ENCODE results near the gene BEND5. TPM values are rescaled to one million over a fixed set of nuclear protein-coding genes. Genes with fewer than 3 reads are reported as not detected.

BEND5 gene
- total and polyA plus RNA-seq, 10 of the 15 experiments (the other 5 are each of a cell fraction or from before 2014, with no cell fraction given) = 0.26 TPM; not detected in 9

DNA sequence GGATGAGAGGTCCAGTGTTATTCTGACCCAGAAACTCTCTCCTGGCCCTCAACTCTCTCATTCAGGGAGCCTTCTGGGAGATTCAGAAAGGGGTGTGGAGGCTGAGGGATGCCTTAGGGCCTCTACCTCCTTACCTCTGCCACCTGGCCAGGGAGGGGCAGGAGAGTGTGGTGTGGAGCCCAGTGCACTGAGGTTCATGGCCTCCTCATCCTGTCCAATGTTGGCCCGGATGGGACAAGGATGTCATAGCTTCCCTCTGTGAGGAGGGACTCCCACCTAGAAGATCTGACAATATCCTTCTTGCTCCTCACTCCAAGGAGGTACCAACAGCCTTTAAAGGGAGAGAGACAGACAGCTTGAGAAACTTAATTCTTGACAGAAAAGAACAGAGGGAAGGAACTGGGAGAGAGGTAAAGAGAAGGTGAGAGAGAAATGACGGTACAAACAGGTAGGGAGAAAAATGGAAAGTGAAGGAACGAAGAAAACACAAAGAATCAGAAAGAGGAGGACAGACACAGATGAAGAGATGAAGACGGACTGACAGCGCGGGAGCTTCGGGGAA, 779 bp downstream of the BEND5 start:
- H3K4me1 ChIP-seq (ENCODE audit: control insufficient read depth, insufficient read depth, low read length) = no peaks in the 10 kb centered on the region
- ChIA-PET SMC1A (ENCODE audit: uncharacterized antibody, unreplicated experiment) (no interaction called here), RAD21 (ENCODE audit: unreplicated experiment) (no interaction called here), CTCF (no interaction called here), POLR2A (no interaction called here)
- FAIRE-seq = no peak
- H3K27me3 ChIP-seq (replicated peaks in 1 of 2; ENCODE audit: control insufficient read depth in 2 of 2, insufficient read depth in 2 of 2, low read length in 1 of 2) = peaks cover 7 to 13% of the 10 kb centered on the region in 2 experiments
- no peaks in the 10 kb centered on the region for H3K79me2 ChIP-seq (ENCODE audit: control insufficient read depth, insufficient read depth, low read length)
- H3K9me3 ChIP-seq (replicated peaks; ENCODE audit: control insufficient read depth, insufficient read depth, low read length) = no peaks in the 10 kb centered on the region
- H3K27ac ChIP-seq (ENCODE audit: control insufficient read depth, insufficient read depth) = no peak overlapping the region
- 21% methylated on average over 7 of the region's 7 CpGs for WGBS (ENCODE audit: insufficient coverage, insufficient replicate concordance, low lambda C conversion rate, missing lambda C conversion rate)
- ATAC-seq = no peak
- no peak for DNase-seq (ENCODE audit: low read depth, low spot score)
- no peaks in the 10 kb centered on the region for H4K20me1 ChIP-seq (ENCODE audit: control insufficient read depth, insufficient read depth)
- no peak overlapping the region for H2AFZ ChIP-seq (ENCODE audit: control insufficient read depth, low read depth, low read length)
- no peak for TF ChIP-seq FOS (IDR thresholded peaks at IDR 0.05; ENCODE audit: borderline replicate concordance, extremely low read depth, insufficient read length)
- 0 out of 2 replicates have a peak, but pooled peaks have one; percentile 63 for TF ChIP-seq EZH2 (IDR thresholded peaks at IDR 0.05; ENCODE audit: borderline replicate concordance, control insufficient read depth, low read depth, low read length)
- H3K4me3 ChIP-seq = no peak overlapping the region
- no peaks in the 10 kb centered on the region for H3K36me3 ChIP-seq (ENCODE audit: control insufficient read depth in 2 of 2, insufficient read depth in 2 of 2, low read length in 1 of 2)
- intact Hi-C loops (cut with micrococcal nuclease; ENCODE audit: unreplicated experiment) = no loop called here
- no peak overlapping the region for H3K9ac ChIP-seq (ENCODE audit: control insufficient read depth, insufficient read depth, low read length)
- in situ Hi-C loops (cut with MboI) = no loop called here
- H3K4me2 ChIP-seq (ENCODE audit: control insufficient read depth, insufficient read depth) = no peak overlapping the region
- no TSS peak for BruUV-seq (replicated peaks)

DNA sequence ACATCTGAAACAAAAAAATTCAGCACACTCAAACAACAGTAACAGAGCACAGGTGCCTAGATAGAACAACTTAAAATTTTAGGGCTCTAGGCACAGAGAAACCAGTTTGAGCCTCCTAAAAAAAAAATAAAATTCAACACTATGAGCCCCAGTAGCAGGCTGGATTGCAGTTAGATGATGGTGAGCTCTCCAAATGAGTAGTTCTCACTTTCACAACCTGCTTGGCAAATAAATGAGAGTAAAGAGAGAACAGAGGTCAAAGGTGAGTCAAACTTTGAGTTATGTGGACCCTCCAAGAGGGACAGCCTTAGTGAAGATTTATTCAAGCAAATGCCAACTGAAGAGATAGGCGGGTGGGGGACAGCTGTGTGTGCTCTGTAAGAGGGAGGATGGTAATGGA, 3.6 kb downstream of the BEND5 start:
- RAD21 ChIA-PET (ENCODE audit: unreplicated experiment) = no interaction called here
- FAIRE-seq = no peak
- TF ChIP-seq BMI1 (IDR thresholded peaks at IDR 0.05; ENCODE audit: borderline replicate concordance) = no peak
- TF ChIP-seq, protein P1, sequence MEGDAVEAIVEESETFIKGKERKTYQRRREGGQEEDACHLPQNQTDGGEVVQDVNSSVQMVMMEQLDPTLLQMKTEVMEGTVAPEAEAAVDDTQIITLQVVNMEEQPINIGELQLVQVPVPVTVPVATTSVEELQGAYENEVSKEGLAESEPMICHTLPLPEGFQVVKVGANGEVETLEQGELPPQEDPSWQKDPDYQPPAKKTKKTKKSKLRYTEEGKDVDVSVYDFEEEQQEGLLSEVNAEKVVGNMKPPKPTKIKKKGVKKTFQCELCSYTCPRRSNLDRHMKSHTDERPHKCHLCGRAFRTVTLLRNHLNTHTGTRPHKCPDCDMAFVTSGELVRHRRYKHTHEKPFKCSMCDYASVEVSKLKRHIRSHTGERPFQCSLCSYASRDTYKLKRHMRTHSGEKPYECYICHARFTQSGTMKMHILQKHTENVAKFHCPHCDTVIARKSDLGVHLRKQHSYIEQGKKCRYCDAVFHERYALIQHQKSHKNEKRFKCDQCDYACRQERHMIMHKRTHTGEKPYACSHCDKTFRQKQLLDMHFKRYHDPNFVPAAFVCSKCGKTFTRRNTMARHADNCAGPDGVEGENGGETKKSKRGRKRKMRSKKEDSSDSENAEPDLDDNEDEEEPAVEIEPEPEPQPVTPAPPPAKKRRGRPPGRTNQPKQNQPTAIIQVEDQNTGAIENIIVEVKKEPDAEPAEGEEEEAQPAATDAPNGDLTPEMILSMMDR (IDR thresholded peaks at IDR 0.05 in 2 of 3, conservative IDR thresholded peaks at IDR 0.05 in 1 of 3; ENCODE audit: control insufficient read depth in 2 of 3, extremely low read depth in 1 of 3, insufficient read depth in 1 of 3, low read depth in 3 of 3, low read length in 3 of 3) = no peak
- TF ChIP-seq NFXL1 (IDR thresholded peaks at IDR 0.05; ENCODE audit: borderline replicate concordance) = no peak
- TF ChIP-seq RCOR1 (conservative IDR thresholded peaks at IDR 0.05; ENCODE audit: low read depth, low read length) = no peak
- no peak for TF ChIP-seq NR2C2 (IDR thresholded peaks at IDR 0.05; ENCODE audit: borderline replicate concordance, control insufficient read depth, insufficient read length, low read depth)
- no peak for TF ChIP-seq STAT3 (IDR thresholded peaks at IDR 0.05; ENCODE audit: low read depth, low read length)
- no peak for TF ChIP-seq HDAC2 (IDR thresholded peaks at IDR 0.05)
- TF ChIP-seq STAT1 (conservative IDR thresholded peaks at IDR 0.05) = no peak
- TF ChIP-seq POLR2AphosphoS2 (IDR thresholded peaks at IDR 0.05; ENCODE audit: low read depth, low read length) = no peak
- TF ChIP-seq ASH2L (IDR thresholded peaks at IDR 0.05; ENCODE audit: borderline replicate concordance, low read depth) = no peak
- no peak for TF ChIP-seq ESRRA (IDR thresholded peaks at IDR 0.05; ENCODE audit: low read length)
- no peak for TF ChIP-seq FOXK2 (IDR thresholded peaks at IDR 0.05)
- no peak for TF ChIP-seq BHLHE40 (IDR thresholded peaks at IDR 0.05; ENCODE audit: borderline replicate concordance in 1 of 2, low read depth in 2 of 2, low read length in 1 of 2)
- no peak for TF ChIP-seq BRCA1 (IDR thresholded peaks at IDR 0.05; ENCODE audit: low read depth, low read length)
- no peak for TF ChIP-seq SMAD5 (IDR thresholded peaks at IDR 0.05; ENCODE audit: low read depth)
- TF ChIP-seq CHD2 (IDR thresholded peaks at IDR 0.05; ENCODE audit: borderline replicate concordance, low read depth, low read length) = no peak

More for the DNA sequence above, 3.6 kb downstream of the BEND5 start:
- H3K4me2 ChIP-seq (ENCODE audit: control insufficient read depth, insufficient read depth) = no peak overlapping the region
- no peak for ATAC-seq
- BruUV-seq (replicated peaks) = no TSS peak
- no peak overlapping the region for H2AFZ ChIP-seq (ENCODE audit: control insufficient read depth, low read depth, low read length)
- ChIA-PET SMC1A (ENCODE audit: uncharacterized antibody, unreplicated experiment) (interaction anchor here (1.3 kb wide), 1 partner anchor 44 kb away, joined by 3 read pairs; no protein-coding TSS in a partner anchor), POLR2A (no interaction called here), CTCF (interaction anchor here (0.6 kb wide), 1 partner anchor 1017 kb away, joined by 4 read pairs; no protein-coding TSS in a partner anchor)
- H3K4me1 ChIP-seq (ENCODE audit: control insufficient read depth, insufficient read depth, low read length) = no peaks in the 10 kb centered on the region
- in situ Hi-C loops (cut with MboI) = no loop called here
- peaks cover 7 to 13% of the 10 kb centered on the region in 2 experiments for H3K27me3 ChIP-seq (replicated peaks in 1 of 2; ENCODE audit: control insufficient read depth in 2 of 2, insufficient read depth in 2 of 2, low read length in 1 of 2)
- 0% methylated on average over 1 of the region's 1 CpG for WGBS (ENCODE audit: insufficient coverage, insufficient replicate concordance, low lambda C conversion rate, missing lambda C conversion rate)
- intact Hi-C loops (cut with micrococcal nuclease; ENCODE audit: unreplicated experiment) = no loop called here
- DNase-seq (ENCODE audit: low read depth, low spot score) = no peak
- no peaks in the 10 kb centered on the region for H4K20me1 ChIP-seq (ENCODE audit: control insufficient read depth, insufficient read depth)
- no peaks in the 10 kb centered on the region for H3K36me3 ChIP-seq (ENCODE audit: control insufficient read depth in 2 of 2, insufficient read depth in 2 of 2, low read length in 1 of 2)
- no peaks in the 10 kb centered on the region for H3K9me3 ChIP-seq (replicated peaks; ENCODE audit: control insufficient read depth, insufficient read depth, low read length)
- no peak overlapping the region for H3K27ac ChIP-seq (ENCODE audit: control insufficient read depth, insufficient read depth)
- H3K4me3 ChIP-seq = no peak overlapping the region
- no peaks in the 10 kb centered on the region for H3K79me2 ChIP-seq (ENCODE audit: control insufficient read depth, insufficient read depth, low read length)
- H3K9ac ChIP-seq (ENCODE audit: control insufficient read depth, insufficient read depth, low read length) = no peak overlapping the region

Measured in GM12878 (cell line).